Heart right ventricle (tissue), 16 donors: ENCODE measurements around the gene PXDC1. TPM values are rescaled to one million over a fixed set of nuclear protein-coding genes. Genes with fewer than 3 reads are reported as not detected.
A peak's percentile ranks its signal among the peaks of the same experiment; 100 is the strongest.

ENCODE experiments used
- ATAC-seq, 8 donors: fragments of 200-7000 bp; cut with Tn5 transposase; one replicate each; pipeline ENCODE4 v1.9.1; 2020; ENCODE audit warnings: mild to moderate bottlenecking in 8 of 8, moderate library complexity in 8 of 8, moderate number of reproducible peaks in 1 of 8
- DNase-seq, 2 donors: peaks; one replicate each; pipeline ENCODE4 v3.0.0-alpha.2; 2020
- H3K27ac ChIP-seq, 10 donors: fragments of 200-600 bp; sonication (generic) in 2 of 10; one replicate each; pipeline versions ENCODE4 v1.5.0 to v1.8.0; 2020 to 2022; ENCODE audit warnings: mild to moderate bottlenecking in 3 of 10
- H3K27me3 ChIP-seq, 7 donors: fragments of 200-600 bp; one replicate each; pipeline ENCODE4 v1.8.0; 2021 to 2022; ENCODE audit warnings: mild to moderate bottlenecking in 2 of 7
- H3K36me3 ChIP-seq, 9 donors: fragments of 200-600 bp; sonication (generic) in 1 of 9; one replicate each; pipeline versions ENCODE4 v1.5.0 to v1.8.0; 2020 to 2022; ENCODE audit warnings: mild to moderate bottlenecking in 2 of 9
- H3K4me1 ChIP-seq, 9 donors: fragments of 200-600 bp; sonication (generic) in 1 of 9; one replicate each; pipeline versions ENCODE4 v1.5.0 to v1.8.0; 2020 to 2022; ENCODE audit warnings: mild to moderate bottlenecking in 4 of 9
- H3K4me3 ChIP-seq, 10 donors: fragments of 200-600 bp; sonication (generic) in 2 of 10; one replicate each; pipeline versions ENCODE4 v1.5.0 to v1.8.0; 2020 to 2022; ENCODE audit warnings: mild to moderate bottlenecking in 7 of 10, moderate library complexity in 2 of 10
- H3K9me3 ChIP-seq, 11 donors: fragments of 200-600 bp in 10 of 11; sonication (generic) in 2 of 11; one replicate each; pipeline versions ENCODE4 v1.5.0 to v1.8.0; 2013 to 2022; ENCODE audit warnings: mild to moderate bottlenecking in 2 of 11, control low read depth in 1 of 11, moderate library complexity in 1 of 11
- WGBS, 2 donors: extraction: QIAGEN DNeasy Blood & Tissue Kit; methylation state at CpG; one replicate each; pipeline ENCODE4 v1.1.7; 2013; ENCODE audit warnings: inconsistent platforms in 1 of 2; 5-methylcytosine and 5-hydroxymethylcytosine counted together
- intact Hi-C, 10 donors: fragments of 100-400 bp; cut with DNase I; formaldehyde crosslinking; loops; one replicate each; pipeline versions ENCODE4 v1.11.1 to v1.14.2; 2022
- polyA plus RNA-seq, 2 donors: library from polyadenylated mRNA; stranded (reverse); fragments of 200-250 nt; gene quantifications; one replicate each; pipeline ENCODE4 v1.2.3, GENCODE V29; 2013
- total RNA-seq, 10 donors: library from RNA; stranded (reverse); fragmentation: NEBNext Ultra II Directional in 3 of 10; extraction: Animal tissue kit (Norgen Biotek cat#: 25700) in 3 of 10; gene quantifications; one replicate each; pipeline versions ENCODE4 v1.2.1 to v1.2.4, GENCODE V29; 2021 to 2023
- TF ChIP-seq, protein P1 (sequence below), 9 donors: fragments of 200-600 bp; sonication (generic) in 2 of 9; IDR thresholded peaks; one replicate each; pipeline versions ENCODE4 v1.5.0 to v1.8.0; 2021 to 2022; ENCODE audit warnings: antibody characterized with exemption in 9 of 9, mild to moderate bottlenecking in 5 of 9, moderate library complexity in 1 of 9
- donor health status: Arrhythmogenic right ventricular cardiomyopathy.
- donor health status: ischemic (EF 13 %, LVEDD 7.1; RV severe dilation, severe dysfunction).
- donor health status: healthy with polysubstance abuse.
- donor health status: DM: no; HTN: yes; CAD: no.
- donor health status: DM: no; HTN: no; CAD: no.
- donor health status: ischemic (EF 25% LVEDD 6.9; RV normal size, moderate dysfunction).
- donor health status: ischemic (EF 25% LVEDD 5.7; RV mildly dilated, moderate dysfunction).
- donor health status: healthy.
- donor health status: DM: yes; HTN: yes; CAD: no.
- donor health status: Ischemic cardiomyopathy.
- donor health status: ischemic (EF 35%, LVEDD 5.7; RV mildly dilated, moderate dysfunction).
- donor health status: nonischemic (EF 11% LVEDD 7.7; RV severe dilation, severe dysfunction).
- donor health status: DM: yes; HTN: yes; CAD: no.
- donor health status: PGD.
- donor health status: ischemic (EF 29% LVEDD 5.4; RV normal size, mild dysfunction).
- donor health status: nonischemic (EF 23%, LVEDD 6.1; RV moderate dilation, normal function).

Gene PXDC1
- total and polyA plus RNA-seq, 12 donors: 11.3 to 69.9 (median 21.7) TPM

DNA sequence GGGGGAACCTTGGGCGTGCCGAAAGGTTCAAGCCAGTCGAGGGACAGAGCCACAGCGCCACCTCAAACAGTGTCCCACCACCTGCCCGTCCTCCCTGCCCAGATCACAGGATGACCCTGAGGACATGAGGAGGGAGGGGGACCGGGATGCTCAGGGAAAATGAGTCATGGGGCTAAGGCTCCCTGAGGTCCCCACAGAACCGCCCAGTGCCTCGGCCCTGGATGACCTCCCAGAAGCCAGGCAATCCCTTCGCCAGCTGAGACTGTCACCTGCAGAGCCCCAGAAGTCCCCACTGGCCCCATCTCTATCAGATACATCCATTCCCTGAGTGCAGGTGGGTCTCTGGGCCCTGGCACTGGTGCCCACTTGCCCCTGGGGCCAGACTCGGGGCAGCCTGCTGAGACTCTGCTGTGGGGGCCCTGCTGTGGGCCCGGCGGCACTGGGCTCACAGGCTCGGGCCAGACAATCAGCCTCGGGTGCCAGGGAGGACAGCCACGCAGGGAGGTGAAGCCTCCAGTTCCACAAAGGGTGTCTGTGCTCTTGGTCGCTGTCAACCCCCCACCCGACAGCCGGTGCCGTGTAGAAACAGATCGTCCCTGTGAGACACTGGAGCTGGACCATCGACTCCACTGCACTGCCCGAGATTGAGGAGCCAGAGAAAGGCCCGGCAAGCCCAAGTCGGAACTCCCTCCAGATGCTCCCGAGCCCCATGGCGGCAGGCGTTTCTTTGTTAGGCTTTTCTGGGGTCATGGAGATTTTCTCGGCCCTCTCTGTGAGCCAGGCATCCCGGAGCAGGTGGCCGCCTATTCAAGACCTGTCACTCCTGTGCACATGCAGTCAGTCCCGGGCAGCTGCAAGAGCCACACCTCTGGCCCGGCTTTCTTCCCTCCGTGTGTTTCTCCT is 26.1 kb downstream of the PXDC1 start:
- no peaks in the 10 kb centered on the region for H3K9me3 ChIP-seq
- peaks cover 0 to 86% (median 40%) of the 10 kb centered on the region in 9 donors for H3K36me3 ChIP-seq
- TF ChIP-seq, protein P1, sequence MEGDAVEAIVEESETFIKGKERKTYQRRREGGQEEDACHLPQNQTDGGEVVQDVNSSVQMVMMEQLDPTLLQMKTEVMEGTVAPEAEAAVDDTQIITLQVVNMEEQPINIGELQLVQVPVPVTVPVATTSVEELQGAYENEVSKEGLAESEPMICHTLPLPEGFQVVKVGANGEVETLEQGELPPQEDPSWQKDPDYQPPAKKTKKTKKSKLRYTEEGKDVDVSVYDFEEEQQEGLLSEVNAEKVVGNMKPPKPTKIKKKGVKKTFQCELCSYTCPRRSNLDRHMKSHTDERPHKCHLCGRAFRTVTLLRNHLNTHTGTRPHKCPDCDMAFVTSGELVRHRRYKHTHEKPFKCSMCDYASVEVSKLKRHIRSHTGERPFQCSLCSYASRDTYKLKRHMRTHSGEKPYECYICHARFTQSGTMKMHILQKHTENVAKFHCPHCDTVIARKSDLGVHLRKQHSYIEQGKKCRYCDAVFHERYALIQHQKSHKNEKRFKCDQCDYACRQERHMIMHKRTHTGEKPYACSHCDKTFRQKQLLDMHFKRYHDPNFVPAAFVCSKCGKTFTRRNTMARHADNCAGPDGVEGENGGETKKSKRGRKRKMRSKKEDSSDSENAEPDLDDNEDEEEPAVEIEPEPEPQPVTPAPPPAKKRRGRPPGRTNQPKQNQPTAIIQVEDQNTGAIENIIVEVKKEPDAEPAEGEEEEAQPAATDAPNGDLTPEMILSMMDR (IDR thresholded peaks at IDR 0.05): no peak
- peak overlapping the region in 6 of 10 donors; percentile 13 to 73 (median 45) for H3K27ac ChIP-seq
- ATAC-seq (peak in 3 of 8 donors; percentile 2 to 37 (median 8)), DNase-seq (no peak)
- H3K27me3 ChIP-seq: no peaks in the 10 kb centered on the region
- no peak overlapping the region for H3K4me3 ChIP-seq
- peaks cover 10 to 62% (median 47%) of the 10 kb centered on the region in 9 donors for H3K4me1 ChIP-seq
- intact Hi-C loops: loop anchor here in 1 of 10 donors (5.0 kb wide), 1 partner anchor 313 kb away; no protein-coding TSS in a partner anchor
- 88 to 90% methylated on average over 33 of the region's 33 CpGs for WGBS, 2 donors

DNA sequence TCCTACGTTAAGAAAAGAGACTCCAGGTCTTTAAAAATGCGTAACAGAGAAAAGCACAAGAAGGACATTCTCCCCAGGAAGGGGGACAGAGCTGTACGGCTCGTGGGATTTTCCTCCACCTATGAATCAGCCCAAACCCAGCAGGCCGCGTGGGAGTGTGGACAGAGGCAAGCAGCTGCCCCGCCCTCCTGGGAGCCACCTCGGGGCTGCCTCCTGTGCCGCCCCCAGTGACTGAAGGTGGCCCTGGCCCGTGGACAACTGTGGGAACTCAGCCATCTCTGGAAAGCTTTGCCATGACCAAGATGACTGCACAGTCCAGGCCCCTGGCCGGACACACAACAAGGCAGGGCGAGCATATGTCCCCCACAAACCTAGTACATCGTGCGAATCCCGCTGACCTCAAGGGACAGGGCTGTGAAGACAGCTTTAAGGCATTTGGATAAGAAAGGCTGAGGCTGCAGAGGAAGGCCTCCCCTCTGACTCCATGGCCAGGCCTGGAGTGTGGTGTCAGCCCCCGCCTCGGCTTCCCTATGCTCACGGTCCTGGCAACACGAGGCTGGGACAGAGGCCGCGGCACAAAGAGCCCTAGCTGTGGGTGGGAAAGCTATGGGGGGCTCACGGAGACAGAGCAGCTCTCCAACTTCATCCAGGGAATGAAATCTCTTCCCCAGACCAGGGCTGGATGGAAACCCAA is 26.9 kb downstream of the PXDC1 start:
- ATAC-seq (peak; percentile 14 to 71 (median 44)), DNase-seq (peak in 1 of 2 donors; percentile 48)
- Histone ChIP-seq H3K9me3 (no peaks in the 10 kb centered on the region), H3K4me3 (no peak overlapping the region), H3K27ac (peak overlapping the region in 8 of 10 donors; percentile 1 to 73 (median 36)), H3K4me1 (peaks cover 10 to 62% (median 47%) of the 10 kb centered on the region in 9 donors), H3K27me3 (no peaks in the 10 kb centered on the region), H3K36me3 (peaks cover 0 to 84% (median 32%) of the 10 kb centered on the region in 9 donors)
- intact Hi-C loops: loop anchor here in 1 of 10 donors (5.0 kb wide), 1 partner anchor 312 kb away; no protein-coding TSS in a partner anchor
- WGBS, 2 donors: 64 to 68% methylated on average over 22 of the region's 22 CpGs
- TF ChIP-seq, protein P1 (IDR thresholded peaks at IDR 0.05): no peak

DNA sequence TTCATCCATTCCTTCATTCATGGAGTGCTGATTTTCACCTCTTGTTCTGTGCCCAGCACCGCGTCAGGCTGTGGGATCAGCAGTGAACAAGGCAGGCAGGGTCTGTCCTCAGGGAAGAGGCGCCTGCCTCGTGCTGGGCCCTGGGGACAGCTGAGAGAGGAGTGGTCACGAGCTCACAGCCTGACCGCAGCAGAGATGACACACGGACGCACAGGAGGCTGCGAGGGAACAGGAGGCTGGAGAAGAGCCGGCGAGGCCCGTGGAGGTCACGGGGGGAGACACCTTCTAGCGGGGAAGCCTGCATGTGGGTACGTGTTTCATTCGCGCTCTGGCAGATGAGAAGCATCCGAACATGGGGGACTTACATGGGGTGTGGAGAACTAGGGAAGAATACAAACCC is 27.5 kb downstream of the PXDC1 start:
- DNase-seq (no peak), ATAC-seq (no peak)
- intact Hi-C loops: no loop called here
- TF ChIP-seq, protein P1 (IDR thresholded peaks at IDR 0.05): no peak
- Histone ChIP-seq H3K36me3 (peaks cover 0 to 86% (median 31%) of the 10 kb centered on the region in 9 donors), H3K9me3 (no peaks in the 10 kb centered on the region), H3K4me3 (no peak overlapping the region), H3K27me3 (no peaks in the 10 kb centered on the region), H3K4me1 (peaks cover 10 to 62% (median 47%) of the 10 kb centered on the region in 9 donors), H3K27ac (peak overlapping the region in 7 of 10 donors; percentile 1 to 73 (median 39))
- WGBS, 2 donors: 85 to 86% methylated on average over 18 of the region's 18 CpGs

DNA sequence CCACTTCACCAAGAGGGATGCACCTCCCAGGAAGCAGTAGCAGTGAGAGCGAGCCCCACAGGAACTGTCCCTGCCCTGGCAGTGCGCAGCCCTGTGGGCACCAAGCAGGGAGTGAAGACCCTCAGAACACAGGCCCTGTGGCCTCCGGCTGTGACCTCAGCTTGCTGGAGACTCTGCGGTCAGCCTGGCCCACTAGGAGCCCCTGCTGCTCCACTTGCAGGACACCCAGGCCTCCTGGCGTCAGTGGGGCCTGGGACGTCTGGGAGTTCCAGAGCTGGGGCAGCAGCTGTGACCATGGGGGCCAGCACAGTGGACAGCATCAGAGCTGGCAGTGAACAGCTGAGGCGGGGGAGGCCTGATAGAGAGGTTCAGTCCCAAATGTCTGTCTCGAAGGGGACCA is 28.3 kb downstream of the PXDC1 start:
- H3K27ac ChIP-seq: peak overlapping the region in 7 of 10 donors; percentile 15 to 77 (median 70)

More for the DNA sequence above, 28.3 kb downstream of the PXDC1 start:
- intact Hi-C loops: no loop called here
- no peak for DNase-seq
- Histone ChIP-seq H3K9me3 (no peaks in the 10 kb centered on the region), H3K36me3 (peaks cover 0 to 79% (median 31%) of the 10 kb centered on the region in 9 donors), H3K4me3 (no peak overlapping the region), H3K4me1 (peaks cover 10 to 62% (median 47%) of the 10 kb centered on the region in 9 donors), H3K27me3 (no peaks in the 10 kb centered on the region)
- TF ChIP-seq, protein P1 (IDR thresholded peaks at IDR 0.05): no peak
- WGBS, 2 donors: 88 to 96% methylated on average over 8 of the region's 8 CpGs
- ATAC-seq: peak in 2 of 8 donors; percentile 2 to 10
